Upper lobe of left lung (tissue), 4 donors: ENCODE results near the gene LENEP.
A peak's percentile ranks its signal among the peaks of the same experiment; 100 is the strongest.

Experiments used
- EP300 ChIP-seq, 4 donors: sonication (generic); formaldehyde crosslinking; IDR thresholded peaks; one replicate each; pipeline ENCODE4 v1.5.1; 2017; ENCODE audit warnings: antibody characterized with exemption in 4 of 4, control low read depth in 2 of 4
- POLR2A ChIP-seq, 4 donors: fragments of 450-650 bp; IDR thresholded peaks; one replicate each; pipeline ENCODE4 v1.5.1; 2016 to 2017; ENCODE audit warnings: antibody characterized with exemption in 4 of 4, mild to moderate bottlenecking in 2 of 4
- POLR2AphosphoS5 ChIP-seq, 2 donors: sonication (generic); formaldehyde crosslinking; IDR thresholded peaks; one replicate each; pipeline ENCODE4 v1.5.1; 2017; ENCODE audit warnings: antibody characterized with exemption in 2 of 2
- TF ChIP-seq, protein P1 (sequence below), 6 experiments: fragments of 450-650 bp in 4 of 6; fragments of 200-600 bp in 2 of 6; sonication (generic) in 2 of 6; IDR thresholded peaks; one replicate each; pipeline ENCODE4 v1.5.1; 2016 to 2019; ENCODE audit warnings: antibody characterized with exemption in 6 of 6

- TF ChIP-seq, protein P1, sequence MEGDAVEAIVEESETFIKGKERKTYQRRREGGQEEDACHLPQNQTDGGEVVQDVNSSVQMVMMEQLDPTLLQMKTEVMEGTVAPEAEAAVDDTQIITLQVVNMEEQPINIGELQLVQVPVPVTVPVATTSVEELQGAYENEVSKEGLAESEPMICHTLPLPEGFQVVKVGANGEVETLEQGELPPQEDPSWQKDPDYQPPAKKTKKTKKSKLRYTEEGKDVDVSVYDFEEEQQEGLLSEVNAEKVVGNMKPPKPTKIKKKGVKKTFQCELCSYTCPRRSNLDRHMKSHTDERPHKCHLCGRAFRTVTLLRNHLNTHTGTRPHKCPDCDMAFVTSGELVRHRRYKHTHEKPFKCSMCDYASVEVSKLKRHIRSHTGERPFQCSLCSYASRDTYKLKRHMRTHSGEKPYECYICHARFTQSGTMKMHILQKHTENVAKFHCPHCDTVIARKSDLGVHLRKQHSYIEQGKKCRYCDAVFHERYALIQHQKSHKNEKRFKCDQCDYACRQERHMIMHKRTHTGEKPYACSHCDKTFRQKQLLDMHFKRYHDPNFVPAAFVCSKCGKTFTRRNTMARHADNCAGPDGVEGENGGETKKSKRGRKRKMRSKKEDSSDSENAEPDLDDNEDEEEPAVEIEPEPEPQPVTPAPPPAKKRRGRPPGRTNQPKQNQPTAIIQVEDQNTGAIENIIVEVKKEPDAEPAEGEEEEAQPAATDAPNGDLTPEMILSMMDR (IDR thresholded peaks at IDR 0.05) = no peak
- TF ChIP-seq POLR2AphosphoS5 (IDR thresholded peaks at IDR 0.05) (peak in 1 of 2 donors; percentile 31), POLR2A (IDR thresholded peaks at IDR 0.05) (no peak), EP300 (IDR thresholded peaks at IDR 0.05) (no peak)
These were observed 17.0 kb downstream of the LENEP start for GRCh38 chr1:155010211-155010918.
